HepG2 (cell line): ENCODE measurements around the gene VCAN. TPM values are rescaled to one million over a fixed set of nuclear protein-coding genes. Genes with fewer than 3 reads are reported as not detected.

Experiments used
- ATAC-seq: fragments of 200-7000 bp; cut with Tn5 transposase; 3 replicates; pipeline ENCODE4 v1.9.1; 2020; ENCODE audit warnings: mild to moderate bottlenecking, moderate library complexity
- BruUV-seq: library from RNA; stranded (reverse); fragments of 400-500 nt; replicated peaks from 2 replicates; lab custom pipeline; 2021; lab: Mats Ljungman, UMichigan
- CTCF ChIA-PET: fragments of 300-600 bp; formaldehyde crosslinking; extraction: SDS; loops from one replicate; lab custom pipeline; 2021; ENCODE audit warnings: low total read pairs, inconsistent platforms, low intra/inter-chr PET ratio; lab: Yijun Ruan, JAX
- POLR2A ChIA-PET: fragments of 350-600 bp; sonication (Branson Sonifier 250); formaldehyde crosslinking; loops from one replicate; lab custom pipeline; 2020; ENCODE audit warnings: antibody characterized with exemption, inconsistent platforms; lab: Yijun Ruan, JAX
- DNase-seq: peaks from one replicate; pipeline ENCODE4 v3.0.0-alpha.2; 2015; ENCODE audit warnings: low spot score
- FAIRE-seq: peaks from 3 replicates; lab custom pipeline; 2011; peaks lifted over from hg19 to GRCh38; lab: Jason Lieb, UNC
- H2AFZ ChIP-seq: one replicate; pipeline ENCODE4 v1.6.1; 2011; ENCODE audit warnings: low read length, inconsistent platforms
- H3K27ac ChIP-seq: fragments of 300-600 bp; 3 replicates; pipeline ENCODE4 v1.8.0; 2011; ENCODE audit warnings: mixed run types, mild to moderate bottlenecking, mixed read lengths, low read length, inconsistent platforms; ENCODE audit not compliant: insufficient read depth; ENCODE audit errors: extremely low read length
- H3K27me3 ChIP-seq, 2 experiments: fragments of 200-600 bp in 1 of 2; 2 replicates in 1 of 2; 3 replicates in 1 of 2; pipeline versions ENCODE4 v1.6.0 to v1.8.0; 2011; ENCODE audit warnings: low read length in 2 of 2, mild to moderate bottlenecking in 2 of 2, moderate library complexity in 2 of 2, inconsistent platforms in 1 of 2; ENCODE audit not compliant: insufficient read depth in 2 of 2, control insufficient read depth in 1 of 2
- H3K36me3 ChIP-seq, 2 experiments: fragments of 200-600 bp in 1 of 2; replicated peaks in 1 of 2; 2 replicates in 1 of 2; 3 replicates in 1 of 2; pipeline versions ENCODE4 v1.5.1 to v1.8.0; 2011; ENCODE audit warnings: low read length in 2 of 2, inconsistent platforms in 1 of 2; ENCODE audit not compliant: insufficient read depth in 2 of 2, control insufficient read depth in 1 of 2
- H3K4me1 ChIP-seq: 2 replicates; pipeline ENCODE4 v1.5.1; 2012; ENCODE audit warnings: low read length, inconsistent platforms; ENCODE audit not compliant: insufficient read depth
- H3K4me2 ChIP-seq: 2 replicates; pipeline ENCODE4 v1.6.0; 2011; ENCODE audit warnings: low read depth, low read length, inconsistent platforms
- H3K4me3 ChIP-seq, 3 experiments: fragments of 200-600 bp in 1 of 3; sonication (generic), shearing (Covaris generic) in 1 of 3; replicated peaks in 1 of 3; 2 replicates each; pipeline ENCODE4 v1.5.1; 2011 to 2016; ENCODE audit warnings: low read length in 3 of 3, inconsistent platforms in 2 of 3, low read depth in 2 of 3, mild to moderate bottlenecking in 2 of 3, control low read depth in 1 of 3, mixed read lengths in 1 of 3; ENCODE audit not compliant: insufficient read depth in 1 of 3
- H3K79me2 ChIP-seq: one replicate; pipeline ENCODE4 v1.6.1; 2011; ENCODE audit warnings: low read length, inconsistent platforms; ENCODE audit not compliant: insufficient read depth
- H3K9ac ChIP-seq: 2 replicates; pipeline ENCODE4 v1.6.0; 2011; ENCODE audit warnings: mild to moderate bottlenecking, low read depth, low read length, inconsistent platforms; ENCODE audit not compliant: insufficient read depth
- H3K9me3 ChIP-seq: 2 replicates; pipeline ENCODE4 v1.5.1; 2012; ENCODE audit warnings: mild to moderate bottlenecking, low read length
- H4K20me1 ChIP-seq: 2 replicates; pipeline ENCODE4 v1.6.0; 2011; ENCODE audit warnings: inconsistent platforms, mild to moderate bottlenecking, low read length, moderate library complexity; ENCODE audit not compliant: insufficient read depth
- RXRB ChIP-seq: IDR thresholded peaks from 2 replicates; pipeline ENCODE4 v1.6.1; 2016; ENCODE audit warnings: borderline replicate concordance, missing genetic modification reagents, missing compliant biosample characterization
- SALL2 ChIP-seq: sonication (generic); formaldehyde crosslinking; IDR thresholded peaks from 2 replicates; pipeline ENCODE4 v1.8.1; 2023; ENCODE audit warnings: mild to moderate bottlenecking, missing genetic modification reagents, inconsistent platforms
- SNRNP70 ChIP-seq: fragments of 200-400 bp; formaldehyde crosslinking; IDR thresholded peaks from 2 replicates; pipeline ENCODE4 v1.6.1; 2017; ENCODE audit warnings: mild to moderate bottlenecking, low read depth, low read length, moderate library complexity
- ZNF101 ChIP-seq: sonication (generic); formaldehyde crosslinking; IDR thresholded peaks from 2 replicates; pipeline ENCODE4 v1.4.0; 2020; ENCODE audit warnings: mild to moderate bottlenecking, low read depth, missing genetic modification reagents, borderline replicate concordance
- ZZZ3 ChIP-seq: sonication (generic); formaldehyde crosslinking; IDR thresholded peaks from 2 replicates; pipeline ENCODE4 v1.4.0; 2020; ENCODE audit warnings: missing genetic modification reagents, mild to moderate bottlenecking, borderline replicate concordance
- WGBS: methylation state at CpG from one replicate; pipeline ENCODE4 v1.1.6; 2017; ENCODE audit warnings: low lambda C conversion rate; 5-methylcytosine and 5-hydroxymethylcytosine counted together
- in situ Hi-C: cut with HindIII; loops from 2 replicates; pipeline ENCODE4 v1.10.0; 2017; ENCODE audit warnings: low pct_unique_long_range_greater_than_20kb; ENCODE audit not compliant: extremely low pct_ligation_motif_present
- intact Hi-C: fragments of 100-400 bp; cut with micrococcal nuclease; formaldehyde crosslinking; loops from one replicate; pipeline ENCODE4 v1.10.0; 2022; ENCODE audit not compliant: unreplicated experiment
- polyA plus RNA-seq, 8 experiments: library from polyadenylated mRNA; depleted of rRNA in 3 of 8; stranded (reverse) in 7 of 8; unstranded in 1 of 8; fragments of >200 nt; fragmentation: Illumina TruSeq in 4 of 8; extraction: Trizol in 4 of 8; gene quantifications; 2 replicates each; pipeline versions ENCODE4 v1.2.1 to v1.2.3, GENCODE V29; 2011 to 2016; ENCODE audit warnings: low read depth in 4 of 8, missing spikeins in 1 of 8, mixed read lengths in 1 of 8; ENCODE audit not compliant: insufficient read depth in 1 of 8
- total RNA-seq, 5 experiments: library from RNA; depleted of rRNA; stranded (reverse); fragments of >200 nt; fragmentation: Illumina TruSeq; extraction: Trizol; gene quantifications; 2 replicates each; pipeline ENCODE4 v1.2.3, GENCODE V29; 2016; ENCODE audit warnings: low read depth in 1 of 5
- TF ChIP-seq, protein P1 (sequence below): sonication (generic); formaldehyde crosslinking; IDR thresholded peaks from 2 replicates; pipeline ENCODE4 v1.5.0; 2020; ENCODE audit warnings: mild to moderate bottlenecking, missing genetic modification reagents, moderate library complexity

VCAN gene
- total and polyA plus RNA-seq, 2 of the 13 experiments (the other 11 are each of a cell fraction or from before 2014, with no cell fraction given): 1.2 to 3.5 TPM

DNA sequence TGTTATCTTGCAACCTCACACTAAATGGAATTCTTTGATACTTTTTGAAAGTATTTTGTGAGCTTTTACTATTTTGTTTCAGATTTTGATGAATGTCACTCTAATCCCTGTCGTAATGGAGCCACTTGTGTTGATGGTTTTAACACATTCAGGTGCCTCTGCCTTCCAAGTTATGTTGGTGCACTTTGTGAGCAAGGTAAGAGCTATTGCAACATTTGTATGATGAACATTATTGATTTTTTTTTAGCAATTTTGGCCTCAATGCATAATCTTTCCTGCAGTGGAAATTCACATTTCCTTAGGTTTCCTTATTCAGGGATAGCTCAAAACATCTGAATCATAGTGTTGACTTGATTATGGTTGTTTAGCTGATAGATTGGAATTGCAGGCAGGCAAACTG is 76.3 kb downstream of the VCAN start (continued):
- TF ChIP-seq ZNF101 (CRISPR knock-in tag) (no peak), ZZZ3 (CRISPR knock-in tag) (no peak)
- TF ChIP-seq, protein P1, sequence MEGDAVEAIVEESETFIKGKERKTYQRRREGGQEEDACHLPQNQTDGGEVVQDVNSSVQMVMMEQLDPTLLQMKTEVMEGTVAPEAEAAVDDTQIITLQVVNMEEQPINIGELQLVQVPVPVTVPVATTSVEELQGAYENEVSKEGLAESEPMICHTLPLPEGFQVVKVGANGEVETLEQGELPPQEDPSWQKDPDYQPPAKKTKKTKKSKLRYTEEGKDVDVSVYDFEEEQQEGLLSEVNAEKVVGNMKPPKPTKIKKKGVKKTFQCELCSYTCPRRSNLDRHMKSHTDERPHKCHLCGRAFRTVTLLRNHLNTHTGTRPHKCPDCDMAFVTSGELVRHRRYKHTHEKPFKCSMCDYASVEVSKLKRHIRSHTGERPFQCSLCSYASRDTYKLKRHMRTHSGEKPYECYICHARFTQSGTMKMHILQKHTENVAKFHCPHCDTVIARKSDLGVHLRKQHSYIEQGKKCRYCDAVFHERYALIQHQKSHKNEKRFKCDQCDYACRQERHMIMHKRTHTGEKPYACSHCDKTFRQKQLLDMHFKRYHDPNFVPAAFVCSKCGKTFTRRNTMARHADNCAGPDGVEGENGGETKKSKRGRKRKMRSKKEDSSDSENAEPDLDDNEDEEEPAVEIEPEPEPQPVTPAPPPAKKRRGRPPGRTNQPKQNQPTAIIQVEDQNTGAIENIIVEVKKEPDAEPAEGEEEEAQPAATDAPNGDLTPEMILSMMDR (CRISPR knock-in tag): no peak

DNA sequence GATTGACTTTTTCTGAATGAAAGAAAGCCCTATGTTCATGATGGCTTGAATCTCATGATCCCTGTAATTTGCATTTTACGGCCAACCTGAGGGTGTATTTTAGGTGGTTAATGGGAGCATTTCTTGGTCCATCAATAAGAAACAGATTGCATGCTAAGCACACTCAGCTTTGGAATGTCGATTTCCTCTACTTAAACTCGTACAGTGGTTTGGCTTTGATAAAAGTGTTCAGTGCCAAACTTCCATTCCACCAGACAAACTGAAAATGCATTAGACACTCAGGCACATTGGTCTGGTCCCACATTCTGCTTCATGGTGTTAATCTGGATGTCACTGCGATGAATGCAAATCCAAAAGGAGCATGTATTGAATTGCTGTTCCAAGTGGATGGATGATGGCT is 77.0 kb downstream of the VCAN start:
- Histone ChIP-seq H3K9me3 (no peaks in the 10 kb centered on the region), H3K79me2 (no peaks in the 10 kb centered on the region), H3K27ac (no peak overlapping the region), H3K4me3 (no peak overlapping the region), H3K9ac (no peak overlapping the region), H3K4me1 (no peaks in the 10 kb centered on the region), H4K20me1 (no peaks in the 10 kb centered on the region), H3K4me2 (no peak overlapping the region), H2AFZ (no peak overlapping the region), H3K36me3 (no peaks in the 10 kb centered on the region), H3K27me3 (no peaks in the 10 kb centered on the region)
- ChIA-PET POLR2A (no interaction called here), CTCF (no interaction called here)
- no peak for DNase-seq
- intact Hi-C loops: no loop called here
- FAIRE-seq: no peak
- no TSS peak for BruUV-seq
- in situ Hi-C loops: no loop called here
- 65% methylated on average over 4 of the region's 4 CpGs for WGBS
- no peak for TF ChIP-seq SALL2
- TF ChIP-seq SNRNP70: no peak
- no peak for TF ChIP-seq RXRB (CRISPR knock-in tag)
- no peak for ATAC-seq
